22Rv1 (cell line): Measurements from ENCODE around the gene CEP131.

Source experiments
- CTCF ChIP-seq: fragments of 450-650 bp; IDR thresholded peaks from 2 replicates; pipeline ENCODE4 v1.5.1; 2017; ENCODE audit warnings: mild to moderate bottlenecking
- ZFX ChIP-seq: fragments of 450-650 bp; IDR thresholded peaks from 2 replicates; pipeline ENCODE4 v1.6.1; 2017; ENCODE audit warnings: antibody characterized with exemption, borderline replicate concordance

- no peak for TF ChIP-seq ZFX
- no peak for TF ChIP-seq CTCF
These were observed 11.9 kb downstream of the CEP131 start for GRCh38 chr17:81210868-81211267.
